ENCODE results near the gene ABCE1. TPM values are rescaled to one million over a fixed set of nuclear protein-coding genes. Genes with fewer than 3 reads are reported as not detected.

ABCE1 gene
- total and polyA plus RNA-seq, 10 of the 15 experiments (the other 5 are each of a cell fraction or from before 2014, with no cell fraction given): 75.9 to 172 (median 134) TPM

- in situ Hi-C loops (cut with MboI) (loop anchor here (5.0 kb wide), 1 partner anchor 460 kb away; the partner anchor contains the start of gene MMAA), intact Hi-C loops (cut with micrococcal nuclease; ENCODE audit: unreplicated experiment) (no loop called here)
- H2AFZ ChIP-seq (ENCODE audit: control insufficient read depth, low read depth, low read length): no peak overlapping the region
- H3K27ac ChIP-seq (ENCODE audit: control insufficient read depth, insufficient read depth): no peak overlapping the region
- H3K9me3 ChIP-seq (replicated peaks; ENCODE audit: control insufficient read depth, insufficient read depth, low read length): no peaks in the 10 kb centered on the region
- H3K27me3 ChIP-seq (replicated peaks in 1 of 2; ENCODE audit: control insufficient read depth in 2 of 2, insufficient read depth in 2 of 2, low read length in 1 of 2): no peaks in the 10 kb centered on the region
- H3K4me2 ChIP-seq (ENCODE audit: control insufficient read depth, insufficient read depth): no peak overlapping the region
- ChIA-PET RAD21 (ENCODE audit: unreplicated experiment) (interaction anchor here (3.1 kb wide), 1 partner anchor 21 kb away, joined by 21 read pairs; no protein-coding TSS in a partner anchor), POLR2A (interaction anchor here (0.6 to 0.7 kb wide), 3 partner anchors 15 to 129 kb away, joined by 3 to 8 read pairs (median 4); no protein-coding TSS in a partner anchor), CTCF (interaction anchor here (1.7 to 3.8 kb wide), 2 partner anchors 51 to 78 kb away, joined by 5 to 21 read pairs; no protein-coding TSS in a partner anchor), SMC1A (ENCODE audit: uncharacterized antibody, unreplicated experiment) (interaction anchor here (1.0 to 2.8 kb wide), 5 partner anchors 20 to 460 kb away, joined by 3 to 17 read pairs (median 5); partner anchors contain the start of genes ABCE1 and ANAPC10)
- DNase-seq (ENCODE audit: low read depth, low spot score) (no peak), FAIRE-seq (no peak), ATAC-seq (no peak)
- no peak overlapping the region for H3K4me3 ChIP-seq
- H3K79me2 ChIP-seq (ENCODE audit: control insufficient read depth, insufficient read depth, low read length): no peaks in the 10 kb centered on the region
- no TSS peak for BruUV-seq (replicated peaks)
- H3K36me3 ChIP-seq (ENCODE audit: control insufficient read depth in 2 of 2, insufficient read depth in 2 of 2, low read length in 1 of 2): peaks cover 3 to 9% of the 10 kb centered on the region in 2 experiments
- no peaks in the 10 kb centered on the region for H4K20me1 ChIP-seq (ENCODE audit: control insufficient read depth, insufficient read depth)
- peaks cover 7% of the 10 kb centered on the region; the same call in 1 of the 2 replicates for H3K4me1 ChIP-seq (ENCODE audit: control insufficient read depth, insufficient read depth, low read length)
- TF ChIP-seq SIX5 (IDR thresholded peaks at IDR 0.05; ENCODE audit: low read depth, low read length, severe bottlenecking) (no peak), RB1 (IDR thresholded peaks at IDR 0.05; ENCODE audit: borderline replicate concordance) (no peak), ATF7 (IDR thresholded peaks at IDR 0.05; ENCODE audit: low read depth) (no peak), BMI1 (IDR thresholded peaks at IDR 0.05; ENCODE audit: borderline replicate concordance) (no peak), NFYA (IDR thresholded peaks at IDR 0.05; ENCODE audit: borderline replicate concordance, low read depth, low read length) (no peak), CHD4 (IDR thresholded peaks at IDR 0.05) (no peak), FOXM1 (IDR thresholded peaks at IDR 0.05; ENCODE audit: low read depth, low read length) (no peak), ZBTB11 (CRISPR knock-in tag; IDR thresholded peaks at IDR 0.05) (no peak), ZZZ3 (IDR thresholded peaks at IDR 0.05; ENCODE audit: control insufficient read depth, insufficient read length, low read depth) (no peak), STAT1 (conservative IDR thresholded peaks at IDR 0.05) (no peak), PAX8 (IDR thresholded peaks at IDR 0.05) (no peak), EP300 (IDR thresholded peaks at IDR 0.05; ENCODE audit: borderline replicate concordance in 1 of 2, control insufficient read depth in 1 of 2, low read depth in 2 of 2, low read length in 2 of 2) (no peak), CBFB (IDR thresholded peaks at IDR 0.05; ENCODE audit: low read depth) (no peak), PML (IDR thresholded peaks at IDR 0.05; ENCODE audit: low read length) (no peak), EED (IDR thresholded peaks at IDR 0.05; ENCODE audit: low read depth) (no peak), BCL11A (IDR thresholded peaks at IDR 0.05; ENCODE audit: low read depth, low read length) (no peak), NFXL1 (IDR thresholded peaks at IDR 0.05; ENCODE audit: borderline replicate concordance) (no peak), ZNF687 (IDR thresholded peaks at IDR 0.05) (no peak), JUND (IDR thresholded peaks at IDR 0.05; ENCODE audit: low read depth, low read length) (no peak)
- 100% methylated on average over 2 of the region's 2 CpGs for WGBS (ENCODE audit: insufficient coverage, insufficient replicate concordance, low lambda C conversion rate, missing lambda C conversion rate)
- H3K9ac ChIP-seq (ENCODE audit: control insufficient read depth, insufficient read depth, low read length): no peak overlapping the region
These were observed 58.9 kb downstream of the ABCE1 start for GRCh38 chr4:145156986-145157385.

Measured in GM12878 (cell line).